ENCODE results near the gene VN1R5. TPM values are rescaled to one million over a fixed set of nuclear protein-coding genes. Genes with fewer than 3 reads are reported as not detected.

VN1R5 gene
- total RNA-seq, 1 experiment from 2014 or later: not detected

DNA sequence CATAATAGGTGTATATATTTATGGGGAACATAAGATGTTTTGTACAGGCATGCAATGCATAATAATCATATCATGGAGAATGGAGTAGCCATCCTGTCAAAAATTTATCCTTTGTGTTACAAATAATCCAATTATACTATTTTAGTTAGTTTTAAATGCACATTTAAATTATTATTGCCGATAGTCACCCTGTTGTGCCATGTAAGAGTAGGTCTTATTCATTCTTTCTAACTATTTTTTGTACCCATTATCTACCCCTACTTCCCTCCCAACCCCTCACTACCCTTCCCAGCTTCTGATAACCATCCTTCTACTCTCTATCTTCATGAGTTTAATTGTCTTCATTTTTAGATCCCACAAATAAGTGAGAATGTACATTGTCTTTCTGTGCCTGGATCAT is 8.3 kb upstream of the VN1R5 start:
- DNase-seq: no peak
- no peak overlapping the region for H2AFZ ChIP-seq (ENCODE audit: low read length)
- H3K4me3 ChIP-seq (ENCODE audit: low read length): no peak overlapping the region
- H3K27me3 ChIP-seq (ENCODE audit: low read length): no peaks in the 10 kb centered on the region
- no peaks in the 10 kb centered on the region for H3K79me2 ChIP-seq (ENCODE audit: low read length)
- H3K27ac ChIP-seq (ENCODE audit: low read length): no peak overlapping the region
- no peak overlapping the region for H3K9ac ChIP-seq (ENCODE audit: low read length)
- H3K4me1 ChIP-seq (ENCODE audit: low read length): no peaks in the 10 kb centered on the region
- no peaks in the 10 kb centered on the region for H3K36me3 ChIP-seq (ENCODE audit: insufficient read depth, low read length)
- no peaks in the 10 kb centered on the region for H3K9me2 ChIP-seq (replicated peaks; ENCODE audit: insufficient read depth, low read length)
- no peaks in the 10 kb centered on the region for H4K20me1 ChIP-seq (ENCODE audit: insufficient read depth, low read depth, low read length)
- H3K4me2 ChIP-seq (ENCODE audit: low read depth, low read length, poor library complexity, severe bottlenecking): no peak overlapping the region
- peaks cover 10% of the 10 kb centered on the region; the same call in 1 of the 2 replicates for H3K9me3 ChIP-seq (ENCODE audit: low read length)

- H2AFZ ChIP-seq (ENCODE audit: low read length): no peak overlapping the region
These were observed 10.2 kb downstream of the VN1R5 start for GRCh38 chr1:247266053-247266452.

DNA sequence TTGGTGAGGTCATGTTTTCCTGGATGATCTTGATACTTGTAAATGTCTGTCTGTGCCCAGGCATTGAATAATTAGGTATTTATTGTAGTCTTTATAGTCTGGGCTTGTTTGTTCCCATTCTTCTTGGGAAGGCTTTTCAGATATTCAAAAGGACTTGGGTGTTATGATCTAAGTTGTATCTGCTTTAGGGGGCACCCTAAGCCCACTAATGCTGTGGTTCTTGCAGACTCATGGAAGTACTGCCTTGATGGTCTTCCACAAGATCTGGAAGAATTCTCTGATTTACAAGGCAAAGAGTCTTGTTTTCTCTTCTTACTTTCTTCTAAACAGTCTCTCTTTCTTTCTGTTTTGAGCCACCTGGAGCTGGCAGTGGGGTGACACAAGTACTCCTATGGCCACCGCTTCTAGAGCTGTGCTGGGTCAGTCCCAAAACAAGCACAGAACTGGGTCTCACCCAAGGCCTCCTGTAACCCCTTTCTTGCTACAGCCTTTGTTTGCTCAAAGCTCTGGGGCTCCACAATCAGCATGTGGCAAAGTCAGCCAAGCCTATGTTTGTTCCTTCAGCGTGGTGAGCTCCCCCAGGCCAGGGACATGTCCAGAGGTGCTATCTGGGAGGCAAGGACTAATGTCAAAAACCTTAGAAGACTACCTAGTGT is 12.6 kb downstream of the VN1R5 start:
- no peak overlapping the region for H3K27ac ChIP-seq (ENCODE audit: low read length)
- DNase-seq: no peak

More at GRCh38 chr1:247266053-247266452, 10.2 kb downstream of the VN1R5 start:
- Histone ChIP-seq H3K9me2 (replicated peaks; ENCODE audit: insufficient read depth, low read length) (no peaks in the 10 kb centered on the region), H3K9ac (ENCODE audit: low read length) (no peak overlapping the region), H3K4me3 (ENCODE audit: low read length) (no peak overlapping the region), H3K9me3 (ENCODE audit: low read length) (no peaks in the 10 kb centered on the region), H4K20me1 (ENCODE audit: insufficient read depth, low read depth, low read length) (no peaks in the 10 kb centered on the region), H3K4me1 (ENCODE audit: low read length) (no peaks in the 10 kb centered on the region), H3K36me3 (ENCODE audit: insufficient read depth, low read length) (no peaks in the 10 kb centered on the region), H3K79me2 (ENCODE audit: low read length) (no peaks in the 10 kb centered on the region), H3K27me3 (ENCODE audit: low read length) (no peaks in the 10 kb centered on the region), H3K27ac (ENCODE audit: low read length) (no peak overlapping the region), H3K4me2 (ENCODE audit: low read depth, low read length, poor library complexity, severe bottlenecking) (no peak overlapping the region)
- DNase-seq: no peak

DNA sequence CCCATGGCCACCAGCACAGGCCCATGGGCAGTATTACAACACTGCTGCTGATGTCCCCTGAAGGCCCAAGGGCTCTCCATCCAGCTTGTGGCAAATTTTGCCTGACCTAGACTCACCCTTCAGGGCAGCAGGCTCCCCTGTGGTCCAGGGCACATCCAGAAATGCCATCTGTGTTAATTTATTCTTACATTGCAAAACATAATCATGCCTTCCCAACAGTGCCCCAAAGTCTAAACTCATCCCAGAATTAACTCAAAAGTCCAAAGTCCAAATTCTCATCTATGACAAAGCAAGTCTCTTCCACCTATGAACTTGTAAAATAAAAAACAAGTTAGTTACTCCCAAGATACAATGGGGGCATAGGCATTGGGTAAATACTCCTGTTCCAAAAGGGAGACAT is 13.3 kb downstream of the VN1R5 start:
- no peaks in the 10 kb centered on the region for H3K9me2 ChIP-seq (replicated peaks; ENCODE audit: insufficient read depth, low read length)
- no peaks in the 10 kb centered on the region for H3K27me3 ChIP-seq (ENCODE audit: low read length)
- H2AFZ ChIP-seq (ENCODE audit: low read length): no peak overlapping the region
- no peaks in the 10 kb centered on the region for H3K9me3 ChIP-seq (ENCODE audit: low read length)
- no peak overlapping the region for H3K4me3 ChIP-seq (ENCODE audit: low read length)
- no peaks in the 10 kb centered on the region for H3K4me1 ChIP-seq (ENCODE audit: low read length)
- H3K36me3 ChIP-seq (ENCODE audit: insufficient read depth, low read length): no peaks in the 10 kb centered on the region
- no peak overlapping the region for H3K9ac ChIP-seq (ENCODE audit: low read length)
- DNase-seq: no peak
- no peak overlapping the region for H3K27ac ChIP-seq (ENCODE audit: low read length)
- H3K4me2 ChIP-seq (ENCODE audit: low read depth, low read length, poor library complexity, severe bottlenecking): no peak overlapping the region
- no peaks in the 10 kb centered on the region for H4K20me1 ChIP-seq (ENCODE audit: insufficient read depth, low read depth, low read length)
- no peaks in the 10 kb centered on the region for H3K79me2 ChIP-seq (ENCODE audit: low read length)

More for the DNA sequence above, 12.6 kb downstream of the VN1R5 start:
- Histone ChIP-seq H3K9me3 (ENCODE audit: low read length) (no peaks in the 10 kb centered on the region), H3K4me3 (ENCODE audit: low read length) (no peak overlapping the region), H3K9me2 (replicated peaks; ENCODE audit: insufficient read depth, low read length) (no peaks in the 10 kb centered on the region), H2AFZ (ENCODE audit: low read length) (no peak overlapping the region), H3K79me2 (ENCODE audit: low read length) (no peaks in the 10 kb centered on the region), H3K36me3 (ENCODE audit: insufficient read depth, low read length) (no peaks in the 10 kb centered on the region), H4K20me1 (ENCODE audit: insufficient read depth, low read depth, low read length) (no peaks in the 10 kb centered on the region), H3K4me2 (ENCODE audit: low read depth, low read length, poor library complexity, severe bottlenecking) (no peak overlapping the region), H3K27me3 (ENCODE audit: low read length) (no peaks in the 10 kb centered on the region), H3K9ac (ENCODE audit: low read length) (no peak overlapping the region), H3K4me1 (ENCODE audit: low read length) (no peaks in the 10 kb centered on the region)

DNA sequence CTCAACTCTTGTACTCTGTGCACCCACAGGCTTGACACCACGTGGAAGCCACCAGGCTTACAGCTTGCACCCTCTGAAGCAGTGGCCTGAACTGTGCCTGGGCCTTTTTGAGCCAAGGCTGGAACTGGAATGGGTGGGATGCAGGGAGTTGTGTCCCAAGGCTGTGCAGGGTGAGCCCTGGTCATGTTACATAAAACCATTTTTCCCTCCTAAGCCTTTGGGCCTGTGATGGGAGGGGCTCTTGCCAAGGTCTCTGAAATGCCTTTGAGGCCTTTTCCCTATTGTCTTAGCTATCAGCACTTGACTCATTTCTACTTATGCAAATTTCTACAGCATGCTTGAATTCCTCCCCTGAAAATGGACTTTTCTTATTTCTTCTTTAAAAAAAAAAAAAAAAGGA is 14.1 kb downstream of the VN1R5 start:
- no peaks in the 10 kb centered on the region for H3K79me2 ChIP-seq (ENCODE audit: low read length)
- H3K4me2 ChIP-seq (ENCODE audit: low read depth, low read length, poor library complexity, severe bottlenecking): no peak overlapping the region
- no peaks in the 10 kb centered on the region for H3K9me2 ChIP-seq (replicated peaks; ENCODE audit: insufficient read depth, low read length)

GRCh38 chr1:247273013-247273412 is 17.1 kb downstream of the VN1R5 start:
- Histone ChIP-seq H3K27me3 (ENCODE audit: low read length) (no peaks in the 10 kb centered on the region), H3K4me2 (ENCODE audit: low read depth, low read length, poor library complexity, severe bottlenecking) (no peak overlapping the region)
- DNase-seq: no peak

More for the DNA sequence above, 14.1 kb downstream of the VN1R5 start:
- no peaks in the 10 kb centered on the region for H3K4me1 ChIP-seq (ENCODE audit: low read length)
- no peaks in the 10 kb centered on the region for H3K27me3 ChIP-seq (ENCODE audit: low read length)
- no peak overlapping the region for H3K9ac ChIP-seq (ENCODE audit: low read length)
- no peak overlapping the region for H2AFZ ChIP-seq (ENCODE audit: low read length)
- DNase-seq: no peak
- no peaks in the 10 kb centered on the region for H3K36me3 ChIP-seq (ENCODE audit: insufficient read depth, low read length)
- no peak overlapping the region for H3K4me3 ChIP-seq (ENCODE audit: low read length)
- no peaks in the 10 kb centered on the region for H4K20me1 ChIP-seq (ENCODE audit: insufficient read depth, low read depth, low read length)
- H3K27ac ChIP-seq (ENCODE audit: low read length): no peak overlapping the region
- no peaks in the 10 kb centered on the region for H3K9me3 ChIP-seq (ENCODE audit: low read length)

GRCh38 chr1:247274605-247275256 is 18.9 kb downstream of the VN1R5 start:
- H3K79me2 ChIP-seq (ENCODE audit: low read length): no peaks in the 10 kb centered on the region
- no peak for DNase-seq
- H4K20me1 ChIP-seq (ENCODE audit: insufficient read depth, low read depth, low read length): no peaks in the 10 kb centered on the region
- no peaks in the 10 kb centered on the region for H3K9me3 ChIP-seq (ENCODE audit: low read length)
- no peak overlapping the region for H3K4me3 ChIP-seq (ENCODE audit: low read length)
- H3K4me1 ChIP-seq (ENCODE audit: low read length): no peaks in the 10 kb centered on the region
- no peak overlapping the region for H2AFZ ChIP-seq (ENCODE audit: low read length)
- H3K4me2 ChIP-seq (ENCODE audit: low read depth, low read length, poor library complexity, severe bottlenecking): no peak overlapping the region
- H3K9me2 ChIP-seq (replicated peaks; ENCODE audit: insufficient read depth, low read length): no peaks in the 10 kb centered on the region
- no peak overlapping the region for H3K9ac ChIP-seq (ENCODE audit: low read length)
- no peak overlapping the region for H3K27ac ChIP-seq (ENCODE audit: low read length)
- H3K36me3 ChIP-seq (ENCODE audit: insufficient read depth, low read length): no peaks in the 10 kb centered on the region
- H3K27me3 ChIP-seq (ENCODE audit: low read length): no peaks in the 10 kb centered on the region

More at GRCh38 chr1:247273013-247273412, 17.1 kb downstream of the VN1R5 start:
- no peaks in the 10 kb centered on the region for H3K9me3 ChIP-seq (ENCODE audit: low read length)
- H3K79me2 ChIP-seq (ENCODE audit: low read length): no peaks in the 10 kb centered on the region
- H3K4me1 ChIP-seq (ENCODE audit: low read length): no peaks in the 10 kb centered on the region
- H2AFZ ChIP-seq (ENCODE audit: low read length): no peak overlapping the region
- no peak overlapping the region for H3K9ac ChIP-seq (ENCODE audit: low read length)
- H3K9me2 ChIP-seq (replicated peaks; ENCODE audit: insufficient read depth, low read length): no peaks in the 10 kb centered on the region
- no peak overlapping the region for H3K4me3 ChIP-seq (ENCODE audit: low read length)
- H3K36me3 ChIP-seq (ENCODE audit: insufficient read depth, low read length): no peaks in the 10 kb centered on the region
- no peak overlapping the region for H3K27ac ChIP-seq (ENCODE audit: low read length)
- H4K20me1 ChIP-seq (ENCODE audit: insufficient read depth, low read depth, low read length): no peaks in the 10 kb centered on the region

DNA sequence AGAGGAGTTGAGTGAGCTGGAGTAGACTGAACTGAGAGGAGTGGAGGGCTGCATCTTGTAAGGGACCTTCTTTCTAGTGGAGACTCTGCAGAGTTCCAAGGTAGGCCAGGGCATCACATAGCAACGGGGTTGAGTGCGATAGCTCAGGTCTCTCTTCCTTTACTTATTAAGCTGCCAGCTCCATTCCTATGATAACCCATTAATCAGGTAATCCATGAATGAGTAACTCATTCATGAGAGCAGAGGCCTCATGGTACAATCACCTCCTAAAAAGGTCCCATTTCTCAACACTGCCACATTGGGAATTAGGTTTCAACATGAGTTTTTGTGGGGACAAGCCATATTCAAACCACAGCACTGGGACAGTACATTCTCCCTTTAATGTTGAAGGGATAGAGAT is 21.3 kb downstream of the VN1R5 start:
- H3K9me3 ChIP-seq (ENCODE audit: low read length): no peaks in the 10 kb centered on the region
- H3K4me1 ChIP-seq (ENCODE audit: low read length): no peaks in the 10 kb centered on the region
- H3K36me3 ChIP-seq (ENCODE audit: insufficient read depth, low read length): no peaks in the 10 kb centered on the region
- no peak overlapping the region for H3K27ac ChIP-seq (ENCODE audit: low read length)
- no peak overlapping the region for H3K9ac ChIP-seq (ENCODE audit: low read length)
- DNase-seq: no peak
- no peak overlapping the region for H3K4me2 ChIP-seq (ENCODE audit: low read depth, low read length, poor library complexity, severe bottlenecking)
- no peaks in the 10 kb centered on the region for H3K9me2 ChIP-seq (replicated peaks; ENCODE audit: insufficient read depth, low read length)
- H3K79me2 ChIP-seq (ENCODE audit: low read length): no peaks in the 10 kb centered on the region
- H3K27me3 ChIP-seq (ENCODE audit: low read length): no peaks in the 10 kb centered on the region
- H3K4me3 ChIP-seq (ENCODE audit: low read length): no peak overlapping the region
- H2AFZ ChIP-seq (ENCODE audit: low read length): no peak overlapping the region
- no peaks in the 10 kb centered on the region for H4K20me1 ChIP-seq (ENCODE audit: insufficient read depth, low read depth, low read length)
